ENCODE measurements around the gene UBR7. TPM values are rescaled to one million over a fixed set of nuclear protein-coding genes. Genes with fewer than 3 reads are reported as not detected.
A peak's percentile ranks its signal among the peaks of the same experiment; 100 is the strongest.

The UBR7 gene
- total RNA-seq, 1 experiment from 2014 or later = 48.2 TPM

GRCh38 chr14:93249128-93249831 lies 42.2 kb downstream of the UBR7 start:
- no peak for DNase-seq (ENCODE audit: low read depth)

GRCh38 chr14:93262446-93262845 lies 55.4 kb downstream of the UBR7 start:
- DNase-seq (ENCODE audit: low read depth) = no peak

- no peak for DNase-seq (ENCODE audit: low read depth)
Observed at GRCh38 chr14:93263416-93263815, 56.4 kb downstream of the UBR7 start.

GRCh38 chr14:93266127-93266526 lies 59.1 kb downstream of the UBR7 start:
- DNase-seq (ENCODE audit: low read depth) = no peak

DNA sequence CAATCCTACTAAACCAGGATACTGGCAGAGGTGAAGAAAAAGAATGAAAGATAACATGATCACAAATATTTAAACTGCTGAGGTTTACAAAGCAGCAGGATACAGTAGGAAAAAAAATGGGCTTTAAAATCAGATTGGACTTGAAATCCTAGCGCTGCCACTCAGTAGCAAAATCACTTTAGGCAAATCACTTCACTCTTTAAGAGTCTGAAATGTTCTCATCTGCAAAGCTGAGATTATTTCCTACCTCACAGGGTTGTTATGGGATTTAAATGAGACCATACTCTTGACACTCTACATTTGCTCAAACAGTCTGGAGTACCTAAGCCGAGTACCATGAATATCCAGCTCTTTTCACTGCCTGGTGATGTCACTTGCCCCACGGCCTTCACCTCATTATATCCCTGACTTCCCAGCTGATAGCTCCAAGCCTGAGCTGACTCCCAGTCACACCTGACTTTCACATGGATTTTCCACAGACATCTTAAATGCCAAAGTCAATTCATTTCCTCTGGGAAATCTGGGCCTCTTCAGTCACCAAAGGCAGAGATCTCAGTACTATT lies 60.2 kb downstream of the UBR7 start:
- no peak for DNase-seq (ENCODE audit: low read depth)

DNA sequence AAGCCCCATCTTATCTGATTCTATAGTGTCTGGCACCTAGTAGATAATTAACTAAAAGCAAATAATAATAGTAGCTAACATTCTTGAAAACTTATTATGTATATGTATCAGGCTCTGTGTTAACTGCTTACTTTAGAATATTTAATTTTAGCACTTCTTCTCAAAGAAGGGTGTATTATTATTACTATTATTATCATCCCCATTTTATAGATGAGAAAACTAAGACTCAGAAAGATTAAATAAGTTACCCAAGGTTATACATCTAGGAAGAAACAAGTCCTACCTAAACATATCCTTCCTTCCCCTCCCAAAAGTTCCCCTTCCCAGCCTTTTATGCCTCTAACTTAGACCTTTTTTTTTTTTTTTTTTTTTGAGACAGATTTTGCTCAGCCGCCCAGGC lies 61.4 kb downstream of the UBR7 start:
- DNase-seq (ENCODE audit: low read depth) = no peak

GRCh38 chr14:93269341-93270068 lies 62.4 kb downstream of the UBR7 start:
- peak; percentile 52 for DNase-seq (ENCODE audit: low read depth)

- DNase-seq (ENCODE audit: low read depth) = no peak
Observed at GRCh38 chr14:93271111-93271510, 64.1 kb downstream of the UBR7 start.

DNA sequence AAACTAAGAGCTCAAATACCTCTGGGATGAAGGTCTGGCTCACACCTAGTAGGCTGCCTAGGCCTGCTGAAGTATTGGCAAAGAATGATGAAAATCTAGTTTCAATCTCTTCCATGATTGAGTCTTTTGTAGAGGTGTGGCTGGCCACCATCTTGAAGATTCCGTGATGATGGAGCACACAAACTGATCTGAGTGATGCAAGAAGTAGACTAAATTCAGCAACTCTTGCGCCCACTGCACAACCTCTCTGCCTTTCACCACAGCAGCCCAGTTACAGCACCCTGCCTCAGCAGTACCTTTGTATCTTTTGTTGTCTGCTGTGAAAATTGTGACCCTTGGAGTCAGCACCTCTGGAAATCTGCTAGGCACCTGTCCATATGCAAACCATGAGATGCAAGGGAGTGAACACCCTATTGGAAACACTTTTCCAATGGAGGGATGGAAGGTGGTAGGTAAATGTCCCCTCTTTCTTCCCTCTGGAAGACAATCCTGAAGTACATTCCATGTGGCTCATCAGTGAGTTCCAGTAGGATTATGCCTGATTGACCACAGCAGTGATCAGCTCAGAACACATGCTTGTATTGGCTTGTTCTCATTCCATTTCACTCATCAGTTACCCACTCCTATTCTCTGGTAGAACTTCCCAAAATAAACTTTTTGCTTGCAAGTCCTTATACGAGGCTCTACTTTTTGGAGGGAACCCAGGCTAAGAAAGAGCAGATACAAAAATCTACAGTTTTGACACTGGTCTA lies 67.2 kb downstream of the UBR7 start:
- DNase-seq (ENCODE audit: low read depth) = no peak

GRCh38 chr14:93276031-93276716 lies 69.1 kb downstream of the UBR7 start:
- DNase-seq (ENCODE audit: low read depth) = no peak

Other genes with a start within 250 kb of the UBR7 start
- gene ITPK1, start 91.3 kb upstream of the UBR7 start, total RNA-seq (2014; rRNA removed; shearing (Covaris generic)) = 5.6 and 10.2 TPM in 2 replicates
- 9.8 and 10.9 TPM in 2 replicates for gene MOAP1, start 22.4 kb upstream of the UBR7 start, total RNA-seq (2014; rRNA removed; shearing (Covaris generic))
- gene LYSET, start 21.9 kb upstream of the UBR7 start, total RNA-seq (2014; rRNA removed; shearing (Covaris generic)) = 8.2 and 11.6 TPM in 2 replicates
- gene GON7, start 191 bp upstream of the UBR7 start, total RNA-seq (2014; rRNA removed; shearing (Covaris generic)) = 11.4 and 23.5 TPM in 2 replicates
- 8.2 and 9.4 TPM in 2 replicates for gene BTBD7, start 125.8 kb downstream of the UBR7 start, total RNA-seq (2014; rRNA removed; shearing (Covaris generic))
- gene COX8C, start 139.9 kb downstream of the UBR7 start, total RNA-seq (2014; rRNA removed; shearing (Covaris generic)) = not detected in 2 replicates
- not detected in 2 replicates for gene UNC79, start 223.7 kb downstream of the UBR7 start, total RNA-seq (2014; rRNA removed; shearing (Covaris generic))

All from M059J (cell line).